SW 1271 (cell line): ENCODE data around the gene MEIOB.
"Not testable (repeated sequence)": the region's sequence is repeated elsewhere in the genome, so short reads cannot be mapped to it uniquely, and the experiment has no call there.

ENCODE experiments used
- DNase-seq, 2 experiments: peaks; one replicate each; lab custom pipeline; 2025; lab: John Stamatoyannopoulos, UW

Gene MEIOB

GRCh38 chr16:1906846-1907165 lies 34.8 kb upstream of the MEIOB start:
- DNase-seq: no peak

- no peak for DNase-seq
Observed at GRCh38 chr16:1906055-1906845, 34.3 kb upstream of the MEIOB start.

- DNase-seq: no peak
Observed at GRCh38 chr16:1903845-1904840, 32.2 kb upstream of the MEIOB start.

- DNase-seq: no peak
Observed at GRCh38 chr16:1903220-1903574, 31.2 kb upstream of the MEIOB start.

- DNase-seq: no peak
Observed at GRCh38 chr16:1902547-1903219, 30.7 kb upstream of the MEIOB start.

GRCh38 chr16:1900452-1900774 lies 28.4 kb upstream of the MEIOB start:
- DNase-seq: no peak

GRCh38 chr16:1899641-1900451 lies 27.9 kb upstream of the MEIOB start:
- no peak for DNase-seq

- not testable (repeated sequence) for DNase-seq
Observed at GRCh38 chr16:1897692-1898091, 25.7 kb upstream of the MEIOB start.

- no peak for DNase-seq
Observed at GRCh38 chr16:1895949-1896675, 24.1 kb upstream of the MEIOB start.

- no peak for DNase-seq
Observed at GRCh38 chr16:1895068-1895467, 23.1 kb upstream of the MEIOB start.

- no peak for DNase-seq
Observed at GRCh38 chr16:1890708-1891050, 18.7 kb upstream of the MEIOB start.

GRCh38 chr16:1890024-1890707 lies 18.2 kb upstream of the MEIOB start:
- no peak for DNase-seq

- DNase-seq: no peak
Observed at GRCh38 chr16:1887711-1888354, 15.9 kb upstream of the MEIOB start.

- DNase-seq: no peak
Observed at GRCh38 chr16:1884889-1885288, 12.9 kb upstream of the MEIOB start.

- DNase-seq: no peak
Observed at GRCh38 chr16:1884155-1884760, 12.3 kb upstream of the MEIOB start.

GRCh38 chr16:1881172-1881571 lies 9.2 kb upstream of the MEIOB start:
- not testable (repeated sequence) for DNase-seq

GRCh38 chr16:1879477-1879876 lies 7.5 kb upstream of the MEIOB start:
- no peak for DNase-seq

- no peak for DNase-seq
Observed at GRCh38 chr16:1878256-1878655, 6.3 kb upstream of the MEIOB start.

GRCh38 chr16:1877804-1878203 lies 5.8 kb upstream of the MEIOB start:
- no peak for DNase-seq

GRCh38 chr16:1877089-1877488 lies 5.1 kb upstream of the MEIOB start:
- DNase-seq: no peak
